ENCODE results near the gene RHBDD1.

The RHBDD1 gene

GRCh38 chr2:226887940-226888339 is 52.1 kb downstream of the RHBDD1 start:
- in situ Hi-C loops (cut with HindIII; ENCODE audit: low pct_unique_long_range_greater_than_20kb, low sequenced_read_pairs): no loop called here
- TF ChIP-seq JUND (IDR thresholded peaks at IDR 0.05; ENCODE audit: low read depth): no peak
- no peak for DNase-seq (ENCODE audit: low read depth in 1 of 2, low spot score in 1 of 2)

- in situ Hi-C loops (cut with HindIII; ENCODE audit: low pct_unique_long_range_greater_than_20kb, low sequenced_read_pairs): no loop called here
- no peak for DNase-seq (ENCODE audit: low read depth in 1 of 2, low spot score in 1 of 2)
- TF ChIP-seq JUND (IDR thresholded peaks at IDR 0.05; ENCODE audit: low read depth): no peak
Measured at GRCh38 chr2:226888378-226888965, 52.6 kb downstream of the RHBDD1 start.

GRCh38 chr2:226888971-226889370 is 53.1 kb downstream of the RHBDD1 start:
- in situ Hi-C loops (cut with HindIII; ENCODE audit: low pct_unique_long_range_greater_than_20kb, low sequenced_read_pairs): no loop called here
- no peak for DNase-seq (ENCODE audit: low read depth in 1 of 2, low spot score in 1 of 2)
- no peak for TF ChIP-seq JUND (IDR thresholded peaks at IDR 0.05; ENCODE audit: low read depth)

- TF ChIP-seq JUND (IDR thresholded peaks at IDR 0.05; ENCODE audit: low read depth): no peak
- no peak for DNase-seq (ENCODE audit: low read depth in 1 of 2, low spot score in 1 of 2)
- in situ Hi-C loops (cut with HindIII; ENCODE audit: low pct_unique_long_range_greater_than_20kb, low sequenced_read_pairs): no loop called here
Measured at GRCh38 chr2:226890286-226890685, 54.4 kb downstream of the RHBDD1 start.

- in situ Hi-C loops (cut with HindIII; ENCODE audit: low pct_unique_long_range_greater_than_20kb, low sequenced_read_pairs): no loop called here
- TF ChIP-seq JUND (IDR thresholded peaks at IDR 0.05; ENCODE audit: low read depth): no peak
- DNase-seq (ENCODE audit: low read depth in 1 of 2, low spot score in 1 of 2): no peak
Measured at GRCh38 chr2:226891780-226892590, 56.1 kb downstream of the RHBDD1 start.

GRCh38 chr2:226892729-226893128 is 56.9 kb downstream of the RHBDD1 start:
- in situ Hi-C loops (cut with HindIII; ENCODE audit: low pct_unique_long_range_greater_than_20kb, low sequenced_read_pairs): no loop called here
- no peak for TF ChIP-seq JUND (IDR thresholded peaks at IDR 0.05; ENCODE audit: low read depth)

GRCh38 chr2:226893216-226893615 is 57.4 kb downstream of the RHBDD1 start:
- in situ Hi-C loops (cut with HindIII; ENCODE audit: low pct_unique_long_range_greater_than_20kb, low sequenced_read_pairs): no loop called here
- TF ChIP-seq JUND (IDR thresholded peaks at IDR 0.05; ENCODE audit: low read depth): no peak
- DNase-seq (ENCODE audit: low read depth in 1 of 2, low spot score in 1 of 2): no peak

More at GRCh38 chr2:226892729-226893128, 56.9 kb downstream of the RHBDD1 start:
- DNase-seq (ENCODE audit: low read depth in 1 of 2, low spot score in 1 of 2): no peak

- TF ChIP-seq JUND (IDR thresholded peaks at IDR 0.05; ENCODE audit: low read depth): no peak
- DNase-seq (ENCODE audit: low read depth in 1 of 2, low spot score in 1 of 2): no peak
- in situ Hi-C loops (cut with HindIII; ENCODE audit: low pct_unique_long_range_greater_than_20kb, low sequenced_read_pairs): no loop called here
Measured at GRCh38 chr2:226894752-226895151, 58.9 kb downstream of the RHBDD1 start.

GRCh38 chr2:226895579-226895978 is 59.7 kb downstream of the RHBDD1 start:
- no peak for TF ChIP-seq JUND (IDR thresholded peaks at IDR 0.05; ENCODE audit: low read depth)
- in situ Hi-C loops (cut with HindIII; ENCODE audit: low pct_unique_long_range_greater_than_20kb, low sequenced_read_pairs): no loop called here
- no peak for DNase-seq (ENCODE audit: low read depth in 1 of 2, low spot score in 1 of 2)

- TF ChIP-seq JUND (IDR thresholded peaks at IDR 0.05; ENCODE audit: low read depth): no peak
- DNase-seq (ENCODE audit: low read depth in 1 of 2, low spot score in 1 of 2): no peak
- in situ Hi-C loops (cut with HindIII; ENCODE audit: low pct_unique_long_range_greater_than_20kb, low sequenced_read_pairs): no loop called here
Measured at GRCh38 chr2:226898121-226898520, 62.3 kb downstream of the RHBDD1 start.

- DNase-seq (ENCODE audit: low read depth in 1 of 2, low spot score in 1 of 2): no peak
- no peak for TF ChIP-seq JUND (IDR thresholded peaks at IDR 0.05; ENCODE audit: low read depth)
- in situ Hi-C loops (cut with HindIII; ENCODE audit: low pct_unique_long_range_greater_than_20kb, low sequenced_read_pairs): no loop called here
Measured at GRCh38 chr2:226898897-226899296, 63.0 kb downstream of the RHBDD1 start.

- TF ChIP-seq JUND (IDR thresholded peaks at IDR 0.05; ENCODE audit: low read depth): no peak
- in situ Hi-C loops (cut with HindIII; ENCODE audit: low pct_unique_long_range_greater_than_20kb, low sequenced_read_pairs): no loop called here
- DNase-seq (ENCODE audit: low read depth in 1 of 2, low spot score in 1 of 2): no peak
Measured at GRCh38 chr2:226902041-226902966, 66.5 kb downstream of the RHBDD1 start.

Measured in T47D (cell line).